ENCODE results near the gene CELA2A. TPM values are rescaled to one million over a fixed set of nuclear protein-coding genes. Genes with fewer than 3 reads are reported as not detected.
"Not testable (repeated sequence)": the region's sequence is repeated elsewhere in the genome, so short reads cannot be mapped to it uniquely, and the experiment has no call there.

The CELA2A gene
- total RNA-seq, 4 donors from 2014 or later = not detected

DNA sequence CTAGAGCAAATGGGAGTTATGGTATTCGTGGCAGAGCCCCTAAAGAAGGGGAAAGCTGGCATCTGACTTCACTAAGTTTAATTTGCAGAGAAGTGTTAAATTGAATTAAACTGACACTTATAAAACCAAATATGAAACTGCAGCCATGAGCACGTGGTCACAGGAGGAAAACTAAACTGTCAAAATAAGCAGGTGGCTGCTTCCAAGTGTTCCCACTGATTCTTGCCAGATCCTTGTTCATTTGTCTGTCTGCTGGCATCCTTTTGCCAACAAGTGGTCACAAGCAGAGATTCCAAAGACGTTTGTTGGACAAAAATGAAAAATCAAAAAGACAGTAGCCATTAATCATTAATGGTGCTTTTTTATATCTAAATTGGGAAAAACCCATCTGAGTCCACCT lies 12.8 kb downstream of the CELA2A start:
- Histone ChIP-seq H3K9me3 (no peaks in the 10 kb centered on the region), H3K4me1 (peaks cover 0 to 12% (median 0%) of the 10 kb centered on the region in 3 donors), H3K27me3 (peaks cover 0 to 40% (median 0%) of the 10 kb centered on the region in 4 donors), H3K36me3 (no peaks in the 10 kb centered on the region), H3K4me3 (no peak overlapping the region), H3K27ac (no peak overlapping the region)
- no peak for TF ChIP-seq POLR2A (IDR thresholded peaks at IDR 0.05)
- TF ChIP-seq, protein P1, sequence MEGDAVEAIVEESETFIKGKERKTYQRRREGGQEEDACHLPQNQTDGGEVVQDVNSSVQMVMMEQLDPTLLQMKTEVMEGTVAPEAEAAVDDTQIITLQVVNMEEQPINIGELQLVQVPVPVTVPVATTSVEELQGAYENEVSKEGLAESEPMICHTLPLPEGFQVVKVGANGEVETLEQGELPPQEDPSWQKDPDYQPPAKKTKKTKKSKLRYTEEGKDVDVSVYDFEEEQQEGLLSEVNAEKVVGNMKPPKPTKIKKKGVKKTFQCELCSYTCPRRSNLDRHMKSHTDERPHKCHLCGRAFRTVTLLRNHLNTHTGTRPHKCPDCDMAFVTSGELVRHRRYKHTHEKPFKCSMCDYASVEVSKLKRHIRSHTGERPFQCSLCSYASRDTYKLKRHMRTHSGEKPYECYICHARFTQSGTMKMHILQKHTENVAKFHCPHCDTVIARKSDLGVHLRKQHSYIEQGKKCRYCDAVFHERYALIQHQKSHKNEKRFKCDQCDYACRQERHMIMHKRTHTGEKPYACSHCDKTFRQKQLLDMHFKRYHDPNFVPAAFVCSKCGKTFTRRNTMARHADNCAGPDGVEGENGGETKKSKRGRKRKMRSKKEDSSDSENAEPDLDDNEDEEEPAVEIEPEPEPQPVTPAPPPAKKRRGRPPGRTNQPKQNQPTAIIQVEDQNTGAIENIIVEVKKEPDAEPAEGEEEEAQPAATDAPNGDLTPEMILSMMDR (IDR thresholded peaks at IDR 0.05) = no peak
- intact Hi-C loops (cut with DNase I) = no loop called here
- DNase-seq = no peak
- WGBS, 2 donors = 30 to 39% methylated on average over 3 of the region's 3 CpGs

DNA sequence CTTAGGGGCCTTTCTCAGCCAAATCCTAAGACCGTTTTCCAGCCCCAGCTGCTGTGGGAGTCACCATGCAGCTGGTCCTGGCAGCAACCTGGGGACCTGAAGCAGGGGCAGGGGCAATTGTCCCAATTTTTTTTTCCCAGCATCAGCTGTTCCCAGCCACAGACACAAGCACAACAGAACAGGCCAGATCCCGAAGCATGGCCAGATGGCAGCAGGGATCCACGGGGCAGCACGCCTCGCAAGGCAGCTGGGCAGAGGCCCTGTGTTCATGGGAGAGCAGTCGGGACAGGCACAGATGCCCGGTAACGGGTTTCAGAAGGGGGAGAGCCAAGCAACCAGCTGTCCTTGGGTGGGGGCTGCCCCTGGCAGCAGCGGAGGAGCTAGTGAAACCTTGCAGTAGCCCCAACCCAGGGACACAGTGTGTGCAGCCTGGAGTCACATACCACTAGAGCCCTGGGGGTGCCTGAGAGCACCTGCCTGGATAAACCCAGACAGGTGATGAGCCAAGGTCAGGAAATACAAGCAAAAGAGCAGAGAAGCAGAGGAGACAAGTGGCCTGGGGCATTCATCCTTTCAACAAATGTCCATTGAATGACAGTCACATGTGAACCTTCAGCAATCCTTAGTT lies 13.4 kb downstream of the CELA2A start:
- peaks cover 0 to 40% (median 0%) of the 10 kb centered on the region in 4 donors for H3K27me3 ChIP-seq
- H3K9me3 ChIP-seq; intact Hi-C loops (cut with DNase I); H3K4me3 ChIP-seq; H3K27ac ChIP-seq; DNase-seq; H3K36me3 ChIP-seq: not testable (repeated sequence)
- WGBS, 2 donors = 28 to 86% methylated on average over 1 to 3 of the region's 9 CpGs
- H3K4me1 ChIP-seq = peaks cover 0 to 12% (median 0%) of the 10 kb centered on the region in 3 donors

DNA sequence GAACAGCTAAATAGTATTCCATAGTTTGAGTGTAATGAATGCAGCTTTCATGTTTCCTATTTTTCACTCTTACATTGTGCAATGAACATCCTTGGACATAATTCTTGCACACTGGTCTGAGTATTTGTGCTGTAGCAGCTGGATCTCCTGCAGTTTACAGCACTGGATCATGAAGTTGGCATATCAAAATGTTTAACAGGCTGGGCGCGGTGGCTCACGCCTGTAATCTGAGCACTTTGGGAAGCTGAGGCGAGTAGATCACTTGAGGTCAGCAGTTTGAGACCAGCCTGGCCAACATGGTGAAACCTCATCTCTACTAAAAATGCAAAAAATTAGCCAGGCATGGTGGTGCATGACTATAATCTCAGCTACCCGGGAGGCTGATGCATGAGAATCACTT lies 14.5 kb downstream of the CELA2A start:
- Histone ChIP-seq H3K27me3 (peaks cover 0 to 33% (median 0%) of the 10 kb centered on the region in 4 donors), H3K4me1 (peaks cover 0 to 12% (median 0%) of the 10 kb centered on the region in 3 donors)
- intact Hi-C loops (cut with DNase I); H3K36me3 ChIP-seq; H3K4me3 ChIP-seq; H3K27ac ChIP-seq; DNase-seq; H3K9me3 ChIP-seq: not testable (repeated sequence)
- WGBS, 2 donors = 91 to 93% methylated on average over 4 to 5 of the region's 5 CpGs

DNA sequence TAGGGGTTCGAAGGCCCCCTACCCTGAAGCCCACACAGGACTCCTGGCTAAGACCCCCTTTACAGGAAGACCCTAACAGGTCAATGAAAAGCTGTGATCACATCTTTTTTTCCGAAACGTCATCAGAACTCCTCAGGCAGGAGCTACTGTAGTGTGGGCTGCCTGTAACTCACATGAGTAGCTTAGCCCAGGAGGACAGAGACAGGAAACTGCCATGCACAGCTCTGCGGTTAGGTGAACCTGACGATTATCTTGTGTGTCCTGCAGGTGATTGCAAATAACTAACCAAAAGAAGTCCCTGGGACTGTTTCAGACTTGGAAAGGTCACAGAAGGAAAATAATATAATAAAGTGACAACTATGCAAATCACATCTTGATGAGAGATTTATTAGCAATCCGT lies 15.2 kb downstream of the CELA2A start:
- H3K36me3 ChIP-seq; H3K4me3 ChIP-seq; H3K4me1 ChIP-seq; H3K9me3 ChIP-seq; H3K27ac ChIP-seq; DNase-seq; intact Hi-C loops (cut with DNase I): not testable (repeated sequence)
- WGBS, 2 donors = 70 to 76% methylated on average over 4 to 5 of the region's 6 CpGs
- peaks cover 0 to 31% (median 0%) of the 10 kb centered on the region in 4 donors for H3K27me3 ChIP-seq

DNA sequence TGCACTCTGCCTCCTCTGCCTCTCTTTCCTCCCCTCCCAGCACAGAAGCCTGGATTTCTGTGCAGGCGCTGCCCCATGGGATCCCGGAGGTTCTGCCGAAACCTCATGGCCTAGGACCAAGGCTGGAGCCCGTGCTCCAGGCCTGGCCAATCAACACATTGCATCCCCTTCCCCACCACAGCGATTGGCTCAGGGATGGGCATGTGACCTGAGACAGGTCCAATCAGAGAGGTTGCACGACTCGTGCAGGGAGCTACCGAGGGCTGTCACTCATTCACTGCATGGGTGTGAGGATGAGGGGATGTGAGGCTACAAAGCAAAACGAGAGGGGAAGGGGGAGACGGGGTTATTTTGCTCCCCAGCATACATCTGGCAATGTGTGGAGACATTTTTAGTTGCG lies 16.1 kb downstream of the CELA2A start:
- DNase-seq = no peak
- peaks cover 0 to 31% (median 0%) of the 10 kb centered on the region in 4 donors for H3K27me3 ChIP-seq
- WGBS, 2 donors = 91 to 100% methylated on average over 4 to 9 of the region's 11 CpGs
- TF ChIP-seq, protein P1 (IDR thresholded peaks at IDR 0.05) = no peak
- TF ChIP-seq POLR2A (IDR thresholded peaks at IDR 0.05) = no peak
- intact Hi-C loops (cut with DNase I) = no loop called here
- H3K4me1 ChIP-seq = no peaks in the 10 kb centered on the region
- H3K36me3 ChIP-seq = no peaks in the 10 kb centered on the region
- no peak overlapping the region for H3K27ac ChIP-seq
- no peaks in the 10 kb centered on the region for H3K9me3 ChIP-seq
- no peak overlapping the region for H3K4me3 ChIP-seq

DNA sequence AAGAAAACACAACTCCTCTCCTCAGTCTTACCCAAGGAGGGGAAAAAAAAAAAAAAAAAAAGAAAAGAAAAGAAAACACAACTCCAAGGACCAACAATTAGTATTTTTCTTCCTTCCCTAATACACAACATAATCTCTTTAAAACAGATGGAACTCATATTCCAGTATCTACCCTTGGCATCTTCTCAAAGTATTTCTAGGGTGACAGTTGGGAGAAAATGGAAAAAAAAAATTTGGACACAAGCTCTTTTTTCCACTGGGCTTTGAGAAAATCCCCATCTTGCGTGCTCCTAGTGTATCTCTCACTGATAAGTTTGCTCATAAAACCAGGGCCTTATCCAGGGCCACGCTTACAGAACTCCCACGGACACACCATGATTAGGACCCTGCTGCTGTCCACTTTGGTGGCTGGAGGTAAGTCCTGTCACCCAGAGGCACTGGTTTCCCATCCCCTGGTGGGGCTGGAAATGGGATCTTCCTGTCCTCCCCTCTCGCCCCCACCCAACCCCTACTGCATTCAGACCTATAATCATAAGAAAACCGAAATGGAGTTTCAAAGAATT lies 19.3 kb downstream of the CELA2A start, which contains the start of gene CELA2B:
Gene CELA2B, plus strand, starts transcription at position 353 of the 563 bp plus-strand sequence. Its CDS starts 22 bp downstream, at position 375.
- peaks cover 0 to 8% (median 0%) of the 10 kb centered on the region in 4 donors for H3K27me3 ChIP-seq
- TF ChIP-seq, protein P1 (IDR thresholded peaks at IDR 0.05) = no peak
- TF ChIP-seq POLR2A (IDR thresholded peaks at IDR 0.05) = no peak
- no peaks in the 10 kb centered on the region for H3K4me1 ChIP-seq
- no peaks in the 10 kb centered on the region for H3K9me3 ChIP-seq
- no peaks in the 10 kb centered on the region for H3K36me3 ChIP-seq
- WGBS, 2 donors = 73% methylated on average over 5 of the region's 5 CpGs
- no peak for DNase-seq
- intact Hi-C loops (cut with DNase I) = no loop called here
- no peak within 1 kb of the TSS for H3K4me3 ChIP-seq
- H3K27ac ChIP-seq = no peak within 1 kb of the TSS

Measured in esophagus squamous epithelium (tissue), 5 donors.